ENCODE data around the gene CLIC3. TPM values are rescaled to one million over a fixed set of nuclear protein-coding genes. Genes with fewer than 3 reads are reported as not detected.
"Not testable (repeated sequence)": the region's sequence is repeated elsewhere in the genome, so short reads cannot be mapped to it uniquely, and the experiment has no call there.

CLIC3 gene
- total RNA-seq, 1 donor from 2014 or later = 0.85 TPM

DNA sequence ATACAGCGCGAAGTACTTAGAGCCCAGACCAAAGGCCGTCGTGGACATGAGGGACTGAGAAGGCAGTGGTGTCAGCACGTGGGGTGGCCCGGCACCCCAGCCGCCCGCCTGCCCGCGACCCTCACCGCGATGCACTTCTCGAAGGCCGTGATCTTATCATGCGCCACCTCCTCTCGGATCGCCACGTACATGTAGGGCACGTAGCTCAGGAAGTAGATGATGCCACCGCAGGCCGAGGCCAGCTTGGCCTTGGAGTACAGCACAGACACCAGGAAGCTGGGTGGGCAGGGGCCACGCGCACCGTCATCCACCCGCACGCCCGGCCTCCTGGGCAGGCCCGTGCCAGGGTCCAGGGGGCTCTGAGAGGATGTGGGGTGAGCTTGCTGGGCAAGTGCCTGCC, 20.7 kb upstream of the CLIC3 start:
- DNase-seq (ENCODE audit: low read depth) = no peak

DNA sequence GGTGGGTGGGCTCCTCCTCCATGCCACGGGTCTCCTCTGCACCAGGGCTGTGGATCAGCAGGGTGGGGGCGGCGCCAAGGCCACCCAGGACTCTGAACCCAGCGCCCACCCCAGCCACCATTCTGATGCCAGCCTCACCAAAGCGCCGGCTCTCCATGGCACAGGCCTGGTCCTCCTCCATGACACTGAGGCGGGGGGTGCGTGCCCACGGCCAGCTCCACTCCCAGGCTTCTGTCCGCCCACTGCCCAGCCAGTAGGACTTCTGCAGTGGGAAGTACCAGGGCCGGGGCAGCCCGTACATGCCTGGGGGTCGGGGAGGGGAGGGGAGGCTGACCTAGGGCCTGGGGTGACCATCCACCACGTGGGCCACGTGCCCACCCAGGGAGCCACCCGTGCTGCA, 20.1 kb upstream of the CLIC3 start:
- DNase-seq (ENCODE audit: low read depth) = no peak

DNA sequence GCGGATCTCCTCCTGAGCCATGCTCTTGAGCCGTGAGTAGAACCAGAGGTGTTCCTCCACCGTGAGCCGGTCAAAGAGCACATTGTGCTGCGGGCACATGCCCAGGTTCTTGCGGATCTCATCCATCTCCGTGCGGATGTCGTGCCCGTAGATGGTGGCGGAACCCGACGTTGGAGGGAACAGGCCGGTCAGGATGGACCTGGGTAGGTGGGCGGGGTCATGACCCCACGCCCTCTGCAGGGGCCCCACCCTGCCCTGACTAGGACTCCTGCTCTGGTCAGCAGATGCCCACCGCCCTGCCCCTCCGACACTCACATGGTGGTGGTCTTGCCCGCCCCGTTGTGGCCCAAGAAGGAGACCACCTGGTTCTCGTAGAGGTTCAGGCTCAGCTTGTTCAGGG, 19.6 kb upstream of the CLIC3 start:
- no peak for DNase-seq (ENCODE audit: low read depth)

GRCh38 chr9:137015540-137015930, 19.2 kb upstream of the CLIC3 start:
- DNase-seq (ENCODE audit: low read depth) = no peak

DNA sequence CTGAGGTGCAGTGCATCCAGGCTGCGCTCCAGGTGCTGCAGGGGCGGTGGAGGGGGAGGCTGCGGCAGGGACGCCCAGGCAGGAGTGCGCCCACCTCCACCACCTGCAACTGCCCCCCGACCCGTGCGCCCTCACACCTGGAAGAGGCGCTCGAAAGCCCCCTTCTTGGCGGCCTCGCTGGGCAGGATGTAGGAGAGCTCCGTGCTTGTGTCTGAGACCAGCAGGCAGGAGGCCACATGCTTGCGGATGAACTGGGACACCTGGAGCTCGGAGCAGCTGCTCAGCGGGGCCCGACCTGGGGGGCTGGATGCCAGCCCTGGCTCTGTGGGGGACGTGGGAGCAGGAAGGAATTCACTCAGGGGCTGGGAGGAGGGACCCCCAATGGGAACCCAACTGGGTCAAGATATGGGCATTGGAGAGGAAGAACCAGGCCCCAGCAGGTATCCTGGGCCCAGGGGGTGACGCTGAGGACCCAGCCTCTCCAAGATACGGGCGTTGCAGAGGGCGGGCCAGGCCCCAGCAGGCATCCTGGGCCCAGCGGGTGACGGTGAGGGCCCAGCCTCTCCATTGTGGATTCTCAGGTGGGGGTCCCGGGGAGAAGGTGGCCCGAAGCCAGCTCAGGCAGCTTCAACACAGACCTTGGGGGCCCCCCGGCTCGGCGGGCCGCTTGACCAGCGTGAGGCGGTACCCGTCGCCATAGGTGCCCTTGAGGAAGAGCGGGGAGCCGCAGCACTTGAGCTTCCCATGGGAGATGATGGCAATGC, 18.6 kb upstream of the CLIC3 start:
- no peak for DNase-seq (ENCODE audit: low read depth)

- DNase-seq (ENCODE audit: low read depth) = no peak
These were observed 17.8 kb upstream of the CLIC3 start for GRCh38 chr9:137014166-137014565.

DNA sequence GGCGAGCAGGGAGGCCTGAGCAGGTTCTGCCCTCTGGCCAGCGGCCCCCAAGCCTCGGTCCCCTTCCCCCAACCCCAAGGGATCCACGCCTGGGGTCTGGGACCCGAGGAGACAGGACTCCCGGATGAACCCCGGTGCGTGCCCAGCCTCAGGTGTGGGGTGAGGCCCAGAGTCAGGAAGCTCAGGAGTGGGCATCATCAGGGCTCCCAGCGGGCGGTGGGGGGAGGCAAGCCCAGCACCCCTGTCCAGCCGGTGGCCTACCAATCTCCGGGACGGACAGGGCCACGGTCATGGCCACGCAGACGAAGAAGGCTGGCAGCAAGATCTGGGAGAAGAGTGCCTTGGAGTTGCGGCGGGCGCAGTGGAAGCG, 17.2 kb upstream of the CLIC3 start:
- no peak for DNase-seq (ENCODE audit: low read depth)

- no peak for DNase-seq (ENCODE audit: low read depth)
These were observed 16.6 kb upstream of the CLIC3 start for GRCh38 chr9:137012694-137013570.

DNA sequence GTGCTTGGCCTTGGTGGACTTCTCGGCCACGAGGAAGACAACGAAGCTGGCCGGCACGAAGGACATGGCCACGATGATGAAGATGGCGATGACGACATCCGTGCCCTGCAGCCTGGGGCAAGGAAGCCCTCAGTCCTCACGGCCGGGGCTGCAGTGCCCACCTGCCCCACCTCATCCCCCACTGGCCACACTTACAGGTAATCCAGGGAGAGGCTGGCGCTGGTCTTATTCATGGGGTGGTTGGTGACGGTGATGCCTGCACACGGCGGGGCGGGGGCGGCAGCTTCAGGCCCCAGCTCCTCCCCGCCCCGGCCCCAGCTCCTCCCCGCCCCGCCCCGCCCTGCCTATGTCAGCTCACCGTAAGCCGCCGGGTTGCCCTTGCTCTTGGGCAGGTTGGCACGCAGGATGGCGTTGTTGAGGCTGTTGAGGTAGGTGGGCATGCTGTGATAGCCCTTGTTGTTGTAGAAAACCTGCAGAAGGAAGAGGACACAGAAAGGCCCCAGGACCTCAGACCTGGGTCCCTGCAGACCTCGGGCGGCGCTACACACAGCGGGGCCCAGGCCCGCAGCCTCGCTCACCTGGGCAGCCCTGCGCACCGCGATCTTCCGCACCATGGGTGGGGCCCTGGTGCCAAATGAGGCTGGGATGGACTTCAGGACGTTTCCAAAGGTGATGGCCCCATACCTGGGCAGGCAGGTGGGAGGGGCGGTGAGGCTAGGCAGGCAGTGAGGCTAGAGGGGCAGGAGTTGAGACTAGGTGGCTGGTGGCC, 15.7 kb upstream of the CLIC3 start:
- DNase-seq (ENCODE audit: low read depth) = no peak

GRCh38 chr9:137011156-137011555, 14.8 kb upstream of the CLIC3 start:
- no peak for DNase-seq (ENCODE audit: low read depth)

GRCh38 chr9:137009938-137010732, 13.8 kb upstream of the CLIC3 start:
- no peak for DNase-seq (ENCODE audit: low read depth)

DNA sequence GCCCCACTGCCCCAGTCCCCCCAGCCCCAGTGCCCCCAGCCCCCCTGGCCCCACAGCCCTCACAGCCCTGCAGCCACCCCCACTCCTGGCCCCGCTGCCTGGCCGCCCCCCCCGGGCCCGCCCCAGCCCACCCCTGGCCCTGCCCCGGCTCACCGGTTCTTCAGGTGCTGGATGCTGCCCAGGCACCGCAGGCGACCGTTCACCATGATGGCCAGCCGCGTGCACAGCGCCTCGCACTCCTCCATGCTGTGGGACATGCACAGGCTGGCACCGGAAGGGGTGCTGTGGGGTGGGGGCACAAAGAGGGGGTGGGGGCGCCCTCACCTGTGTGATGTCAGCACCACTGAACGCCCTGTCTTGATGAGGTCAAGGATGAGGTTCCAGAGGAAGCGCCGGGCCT, 12.8 kb upstream of the CLIC3 start:
- DNase-seq (ENCODE audit: low read depth) = no peak

- no peak for DNase-seq (ENCODE audit: low read depth)
These were observed 11.9 kb upstream of the CLIC3 start for GRCh38 chr9:137008312-137008711.

DNA sequence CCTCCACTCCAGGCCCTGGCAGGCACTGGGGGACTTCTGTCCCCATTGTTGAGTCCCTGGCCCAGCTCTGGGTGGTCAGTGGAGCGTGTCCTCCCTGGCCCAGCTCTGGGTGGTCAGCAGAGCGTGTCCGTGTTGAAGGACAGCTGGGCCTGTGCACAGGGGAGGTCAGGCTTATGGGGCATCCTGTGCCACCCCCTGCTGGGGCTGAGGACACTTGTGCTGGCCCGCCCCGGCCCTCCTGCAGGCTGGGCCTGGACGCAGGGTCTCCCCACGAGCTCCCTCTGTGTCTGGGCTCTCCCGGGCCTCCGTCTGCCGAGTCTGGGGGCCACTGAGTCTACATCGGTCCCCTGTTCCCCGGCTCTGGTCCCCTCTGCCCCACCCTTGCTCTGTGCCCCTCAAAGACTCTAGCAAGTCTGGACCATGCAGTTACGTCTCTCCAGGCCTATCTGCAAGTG, 11.5 kb upstream of the CLIC3 start:
- DNase-seq (ENCODE audit: low read depth) = no peak

DNA sequence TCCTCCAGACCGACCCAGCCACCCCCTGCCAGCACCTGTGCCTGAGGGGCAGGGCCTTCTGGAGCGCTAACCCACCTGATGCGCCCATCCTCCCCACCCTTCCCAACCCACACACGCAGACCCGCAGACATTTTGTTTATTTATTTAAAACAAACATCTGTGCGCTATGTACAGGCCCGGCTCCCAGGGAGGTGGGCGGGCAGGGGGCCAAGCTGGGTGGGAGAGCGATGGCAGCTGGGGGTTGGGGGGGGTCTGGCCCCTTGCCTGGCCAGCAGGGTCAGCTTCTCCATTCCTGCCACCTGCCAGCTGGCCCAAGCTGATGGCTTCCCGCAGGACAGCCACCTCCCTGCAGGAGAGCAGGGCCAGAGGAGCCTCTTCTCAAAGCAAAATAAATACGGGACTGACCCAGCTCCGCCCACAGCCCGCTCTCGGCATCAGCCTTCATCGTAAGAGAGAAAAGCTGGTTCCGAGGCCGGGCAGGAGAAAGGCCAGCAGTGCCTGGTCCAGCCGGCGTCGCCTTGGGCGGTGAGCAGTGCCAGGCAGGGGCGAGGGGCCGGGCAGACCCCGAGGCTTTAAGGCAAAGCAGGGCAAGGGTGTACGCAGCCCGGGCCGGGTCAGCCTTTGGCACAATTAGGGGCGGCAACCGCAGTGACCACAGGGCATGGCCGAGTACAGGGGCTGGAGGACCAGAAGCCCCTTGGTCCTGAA, 10.9 kb upstream of the CLIC3 start:
- no peak for DNase-seq (ENCODE audit: low read depth)

DNA sequence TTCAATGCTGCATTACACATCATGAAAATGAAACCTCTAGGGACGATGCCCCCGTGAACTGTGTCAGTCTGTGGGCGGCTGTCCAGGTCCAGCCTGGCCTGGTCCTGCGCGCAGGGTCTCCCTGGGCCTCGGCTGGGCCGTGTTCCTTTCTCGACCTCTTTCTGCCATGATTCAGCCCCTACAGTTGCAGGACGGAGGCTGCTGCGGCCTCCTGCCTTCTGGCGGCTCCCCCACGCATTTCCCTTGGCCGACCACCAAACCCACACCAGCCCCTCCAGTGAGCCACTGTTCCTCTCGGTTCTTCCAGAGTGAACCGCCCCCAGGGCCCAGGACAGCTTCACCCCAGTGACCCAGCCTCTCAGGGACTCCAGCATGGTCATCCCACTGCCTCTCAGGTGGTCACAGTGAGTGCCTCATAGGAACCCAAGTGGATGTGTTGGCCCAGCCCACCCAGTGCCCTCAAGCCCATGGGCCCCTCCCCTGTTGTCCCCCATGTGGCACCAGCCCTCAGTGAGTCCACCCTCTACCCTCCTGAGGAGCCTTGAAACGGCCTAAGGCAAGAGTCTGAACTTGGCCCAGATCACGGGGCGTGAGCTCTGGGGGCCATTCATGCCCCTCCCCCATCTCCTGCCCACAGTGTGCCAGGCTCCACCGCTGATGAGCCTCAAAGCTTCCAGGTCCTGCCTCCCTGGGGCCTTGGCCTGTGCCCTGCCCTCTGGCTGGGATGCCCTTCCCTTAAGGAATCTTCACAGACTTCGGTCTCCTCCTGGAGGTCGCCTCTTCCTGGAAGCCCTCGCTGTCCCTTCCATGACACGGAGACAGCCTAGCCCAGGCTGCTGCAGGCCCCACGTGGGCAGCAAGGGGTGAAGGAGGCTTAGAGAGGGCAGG, 10.0 kb upstream of the CLIC3 start:
- no peak for DNase-seq (ENCODE audit: low read depth)

GRCh38 chr9:137004285-137004684, 7.9 kb upstream of the CLIC3 start:
- not testable (repeated sequence) for DNase-seq (ENCODE audit: low read depth)

DNA sequence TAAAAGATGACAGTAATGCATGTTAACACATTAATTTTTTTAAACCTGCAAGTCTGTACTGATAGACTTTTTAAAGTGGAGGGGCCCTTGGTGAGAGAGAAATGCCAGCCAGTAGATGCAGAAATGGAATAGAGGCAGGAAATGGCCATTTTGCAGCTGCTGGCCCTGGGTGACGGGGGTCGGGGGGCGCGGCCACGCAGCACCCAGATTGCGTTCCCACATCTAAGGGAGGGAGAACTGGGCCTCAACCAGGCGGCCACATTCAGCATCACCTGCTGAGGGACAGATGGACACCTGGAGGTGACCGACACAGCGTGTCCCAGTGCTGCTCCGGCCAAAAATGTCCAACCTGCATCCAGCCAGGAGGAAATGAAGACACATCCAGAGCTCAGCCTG, 6.3 kb upstream of the CLIC3 start:
- no peak for DNase-seq (ENCODE audit: low read depth)

- DNase-seq (ENCODE audit: low read depth) = no peak
These were observed 5.7 kb upstream of the CLIC3 start for GRCh38 chr9:137001857-137002645.
